NCI-H748 (cell line): ENCODE data around the gene UNC13A.

ENCODE experiments used
- DNase-seq: peaks from one replicate; lab custom pipeline; 2025; ENCODE audit not compliant: unreplicated experiment; lab: John Stamatoyannopoulos, UW

UNC13A gene

DNA sequence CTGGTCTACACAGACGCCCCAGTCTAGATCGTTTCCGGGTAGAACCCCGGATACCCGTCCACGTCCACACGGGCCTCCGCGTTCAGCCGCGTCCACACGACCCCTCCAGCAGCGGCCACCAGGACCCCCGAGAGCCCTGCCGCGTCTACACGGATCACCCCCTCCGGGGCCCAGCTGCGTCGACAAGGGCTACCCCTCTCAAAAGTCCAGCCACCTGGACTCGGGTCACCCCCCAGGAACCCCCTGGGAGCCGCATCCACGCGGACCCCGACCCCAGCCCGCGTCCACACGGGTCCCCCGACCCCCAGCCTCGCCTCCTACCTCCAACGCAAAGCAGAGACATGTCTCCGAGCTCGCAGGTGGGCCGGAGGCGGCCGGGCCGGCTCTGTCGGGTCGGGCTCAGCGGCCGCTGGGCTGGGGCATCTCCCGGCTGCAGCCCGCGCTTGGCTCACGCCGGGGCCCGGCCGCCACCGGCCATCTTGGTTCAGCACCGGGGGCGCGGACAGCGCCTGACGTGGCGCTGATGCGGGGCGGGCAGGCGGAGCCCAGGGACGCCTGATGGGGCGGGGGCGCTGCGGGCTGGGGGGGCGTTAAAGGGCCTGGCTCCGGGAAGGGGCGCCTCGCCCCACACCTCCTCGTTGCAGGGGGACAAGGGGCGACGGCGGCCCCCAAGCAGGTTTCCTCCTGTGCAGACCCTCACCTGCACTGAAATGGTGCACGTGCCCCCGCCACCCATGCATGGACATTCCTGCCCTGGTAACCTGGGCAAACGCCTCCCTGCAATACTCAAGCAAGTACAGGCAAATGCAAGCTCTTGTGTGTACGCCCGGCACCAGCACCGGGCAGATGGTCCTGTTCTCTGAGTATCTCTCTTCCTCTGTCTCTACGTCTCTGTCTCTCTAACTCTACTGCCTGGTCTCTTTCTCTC lies at the start of gene UNC13A:
Gene UNC13A, minus strand, starts transcription at position 498 of the 928 bp plus-strand sequence. Its CDS starts 155 bp downstream, at position 343.
- DNase-seq, result peak; percentile 62

DNA sequence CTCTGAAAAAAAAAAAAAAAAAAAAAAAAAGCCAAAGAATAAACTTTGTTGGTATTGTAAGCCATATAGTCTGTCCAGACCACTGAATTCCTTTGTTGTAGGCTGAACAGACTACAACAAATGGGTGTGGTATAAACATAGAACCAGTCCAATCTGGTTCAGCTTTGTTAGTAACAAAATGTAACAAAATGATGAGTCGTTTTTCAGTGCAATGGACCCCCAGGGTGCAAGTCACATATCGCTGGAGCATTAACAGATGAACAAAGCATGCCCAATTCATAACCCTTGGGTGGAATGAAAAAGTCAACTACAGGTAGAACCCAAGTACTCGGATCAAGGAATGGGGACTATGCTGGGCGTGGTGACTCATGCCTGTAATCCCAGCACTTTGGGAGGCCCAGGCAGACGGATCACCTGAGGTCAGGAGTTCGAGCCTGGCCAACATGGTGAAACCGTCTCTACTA lies 49.6 kb upstream of the UNC13A start:
- DNase-seq, result no peak

DNA sequence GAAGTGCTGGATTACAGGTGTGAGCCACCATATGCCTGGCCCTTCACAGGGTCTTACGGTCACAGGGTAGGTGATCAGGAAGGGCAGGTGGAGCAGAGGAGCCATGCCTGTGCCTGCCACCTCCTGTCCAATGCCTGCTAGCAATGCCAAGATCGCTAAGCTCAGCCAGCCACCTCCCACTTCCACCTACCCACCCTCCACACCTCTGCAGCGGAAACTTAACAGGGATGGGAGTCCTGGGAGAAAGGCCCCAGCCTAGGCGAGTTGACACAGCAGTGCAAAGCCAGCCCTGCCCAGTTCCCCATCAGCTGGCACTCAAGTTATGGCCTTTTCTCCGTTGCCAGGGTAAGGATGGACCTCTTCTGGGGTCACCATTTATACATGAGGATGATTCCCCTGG lies 47.3 kb upstream of the UNC13A start:
- no peak for DNase-seq

DNA sequence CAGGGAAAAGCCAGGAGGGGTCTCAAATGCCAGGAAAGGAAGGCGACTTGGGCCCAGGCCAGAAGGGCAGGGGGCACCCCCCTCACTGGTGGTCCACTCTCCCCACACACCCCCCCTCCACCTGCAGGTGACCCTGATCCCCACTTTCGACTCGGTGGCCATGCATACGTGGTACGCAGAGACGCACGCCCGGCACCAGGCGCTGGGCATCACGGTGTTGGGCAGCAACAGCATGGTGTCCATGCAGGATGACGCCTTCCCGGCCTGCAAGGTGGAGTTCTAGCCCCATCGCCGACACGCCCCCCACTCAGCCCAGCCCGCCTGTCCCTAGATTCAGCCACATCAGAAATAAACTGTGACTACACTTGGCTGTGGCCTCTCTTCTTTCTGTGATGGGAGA lies 46.0 kb upstream of the UNC13A start:
- DNase-seq, result no peak

DNA sequence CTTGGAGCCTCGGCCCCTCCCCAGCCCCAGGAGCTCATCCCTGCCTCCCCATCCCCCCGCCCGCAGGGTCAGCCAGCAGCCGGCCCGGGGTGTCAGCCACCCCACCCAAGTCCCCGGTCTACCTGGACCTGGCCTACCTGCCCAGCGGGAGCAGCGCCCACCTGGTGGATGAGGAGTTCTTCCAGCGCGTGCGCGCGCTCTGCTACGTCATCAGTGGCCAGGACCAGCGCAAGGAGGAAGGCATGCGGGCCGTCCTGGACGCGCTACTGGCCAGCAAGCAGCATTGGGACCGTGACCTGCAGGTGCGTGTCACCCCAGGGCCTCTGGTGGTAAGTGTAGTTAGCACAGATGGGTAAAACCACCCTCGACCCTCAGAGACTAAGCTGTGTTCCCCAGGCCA lies 45.0 kb upstream of the UNC13A start:
- DNase-seq, result no peak

DNA sequence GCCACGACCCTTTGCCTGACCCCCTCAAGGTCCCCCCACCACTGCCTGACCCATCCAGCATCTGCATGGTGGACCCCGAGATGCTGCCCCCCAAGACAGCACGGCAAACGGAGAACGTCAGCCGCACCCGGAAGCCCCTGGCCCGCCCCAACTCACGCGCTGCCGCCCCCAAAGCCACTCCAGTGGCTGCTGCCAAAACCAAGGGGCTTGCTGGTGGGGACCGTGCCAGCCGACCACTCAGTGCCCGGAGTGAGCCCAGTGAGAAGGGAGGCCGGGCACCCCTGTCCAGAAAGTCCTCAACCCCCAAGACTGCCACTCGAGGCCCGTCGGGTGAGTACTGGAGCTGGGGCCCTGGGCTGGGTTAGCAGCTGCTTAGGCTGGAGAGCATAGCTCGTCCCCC lies 39.7 kb upstream of the UNC13A start:
- DNase-seq, result no peak

DNA sequence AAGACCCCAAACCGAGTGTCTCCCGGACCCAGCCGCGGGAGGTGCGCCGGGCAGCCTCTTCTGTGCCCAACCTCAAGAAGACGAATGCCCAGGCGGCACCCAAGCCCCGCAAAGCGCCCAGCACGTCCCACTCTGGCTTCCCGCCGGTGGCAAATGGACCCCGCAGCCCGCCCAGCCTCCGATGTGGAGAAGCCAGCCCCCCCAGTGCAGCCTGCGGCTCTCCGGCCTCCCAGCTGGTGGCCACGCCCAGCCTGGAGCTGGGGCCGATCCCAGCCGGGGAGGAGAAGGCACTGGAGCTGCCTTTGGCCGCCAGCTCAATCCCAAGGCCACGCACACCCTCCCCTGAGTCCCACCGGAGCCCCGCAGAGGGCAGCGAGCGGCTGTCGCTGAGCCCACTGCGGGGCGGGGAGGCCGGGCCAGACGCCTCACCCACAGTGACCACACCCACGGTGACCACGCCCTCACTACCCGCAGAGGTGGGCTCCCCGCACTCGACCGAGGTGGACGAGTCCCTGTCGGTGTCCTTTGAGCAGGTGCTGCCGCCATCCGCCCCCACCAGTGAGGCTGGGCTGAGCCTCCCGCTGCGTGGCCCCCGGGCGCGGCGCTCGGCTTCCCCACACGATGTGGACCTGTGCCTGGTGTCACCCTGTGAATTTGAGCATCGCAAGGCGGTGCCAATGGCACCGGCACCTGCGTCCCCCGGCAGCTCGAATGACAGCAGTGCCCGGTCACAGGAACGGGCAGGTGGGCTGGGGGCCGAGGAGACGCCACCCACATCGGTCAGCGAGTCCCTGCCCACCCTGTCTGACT lies 39.0 kb upstream of the UNC13A start:
- no peak for DNase-seq

DNA sequence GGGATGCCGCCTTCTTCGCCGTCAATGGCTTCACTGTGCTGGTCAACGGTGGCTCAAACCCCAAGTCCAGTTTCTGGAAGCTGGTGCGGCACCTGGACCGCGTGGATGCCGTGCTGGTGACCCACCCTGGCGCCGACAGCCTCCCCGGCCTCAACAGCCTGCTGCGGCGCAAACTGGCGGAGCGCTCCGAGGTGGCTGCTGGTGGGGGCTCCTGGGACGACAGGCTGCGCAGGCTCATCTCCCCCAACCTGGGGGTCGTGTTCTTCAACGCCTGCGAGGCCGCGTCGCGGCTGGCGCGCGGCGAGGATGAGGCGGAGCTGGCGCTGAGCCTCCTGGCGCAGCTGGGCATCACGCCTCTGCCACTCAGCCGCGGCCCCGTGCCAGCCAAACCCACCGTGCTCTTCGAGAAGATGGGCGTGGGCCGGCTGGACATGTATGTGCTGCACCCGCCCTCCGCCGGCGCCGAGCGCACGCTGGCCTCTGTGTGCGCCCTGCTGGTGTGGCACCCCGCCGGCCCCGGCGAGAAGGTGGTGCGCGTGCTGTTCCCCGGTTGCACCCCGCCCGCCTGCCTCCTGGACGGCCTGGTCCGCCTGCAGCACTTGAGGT lies 38.1 kb upstream of the UNC13A start:
- DNase-seq, result no peak

DNA sequence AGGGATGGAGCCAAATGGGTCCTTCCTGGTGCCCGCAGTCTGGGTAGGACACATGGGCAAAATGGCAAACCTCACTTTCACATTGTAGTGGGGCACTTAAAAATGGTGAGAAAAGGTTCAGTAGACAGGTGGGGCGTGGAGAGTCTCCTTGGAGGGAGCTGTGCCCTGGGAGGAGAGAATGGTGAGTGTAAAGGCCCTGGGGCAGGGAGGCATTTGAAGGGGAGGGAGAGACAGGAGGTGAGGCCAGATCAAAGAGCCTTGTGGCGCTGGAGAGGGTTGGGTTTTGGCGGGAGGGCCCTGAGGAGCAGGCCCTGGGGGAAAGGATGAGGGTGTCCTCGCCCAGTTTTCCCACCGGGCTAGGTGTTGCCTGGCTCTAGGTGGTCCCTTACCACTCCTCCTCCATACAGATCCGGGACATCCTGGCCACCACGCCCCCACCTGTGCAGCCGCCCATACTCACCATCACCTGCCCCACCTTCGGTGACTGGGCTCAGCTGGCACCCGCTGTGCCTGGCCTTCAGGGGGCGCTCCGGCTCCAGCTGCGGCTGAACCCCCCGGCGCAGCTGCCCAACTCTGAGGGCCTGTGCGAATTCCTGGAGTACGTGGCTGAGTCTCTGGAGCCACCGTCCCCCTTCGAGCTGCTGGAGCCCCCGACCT lies 37.4 kb upstream of the UNC13A start:
- DNase-seq, result no peak

DNA sequence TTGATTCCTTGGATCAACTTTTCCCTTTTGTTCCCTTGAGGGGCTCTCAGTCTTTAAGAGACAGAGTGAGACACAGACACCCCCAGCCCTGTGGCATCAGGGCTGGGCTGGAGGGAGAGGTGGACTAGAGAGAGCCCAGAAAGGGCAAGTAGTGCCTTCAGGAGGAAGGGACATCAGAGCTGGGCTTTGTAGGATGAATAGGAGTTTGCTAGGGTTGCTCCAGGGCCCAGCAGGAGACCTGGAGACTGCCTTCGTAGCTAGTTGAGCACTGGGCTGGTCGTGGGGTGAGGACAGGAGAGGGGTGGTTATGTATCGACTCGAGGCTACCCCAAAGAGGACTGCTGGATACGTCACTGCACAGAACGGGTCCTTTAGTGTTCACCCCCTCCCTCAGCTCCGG lies 36.5 kb upstream of the UNC13A start:
- DNase-seq, result no peak

DNA sequence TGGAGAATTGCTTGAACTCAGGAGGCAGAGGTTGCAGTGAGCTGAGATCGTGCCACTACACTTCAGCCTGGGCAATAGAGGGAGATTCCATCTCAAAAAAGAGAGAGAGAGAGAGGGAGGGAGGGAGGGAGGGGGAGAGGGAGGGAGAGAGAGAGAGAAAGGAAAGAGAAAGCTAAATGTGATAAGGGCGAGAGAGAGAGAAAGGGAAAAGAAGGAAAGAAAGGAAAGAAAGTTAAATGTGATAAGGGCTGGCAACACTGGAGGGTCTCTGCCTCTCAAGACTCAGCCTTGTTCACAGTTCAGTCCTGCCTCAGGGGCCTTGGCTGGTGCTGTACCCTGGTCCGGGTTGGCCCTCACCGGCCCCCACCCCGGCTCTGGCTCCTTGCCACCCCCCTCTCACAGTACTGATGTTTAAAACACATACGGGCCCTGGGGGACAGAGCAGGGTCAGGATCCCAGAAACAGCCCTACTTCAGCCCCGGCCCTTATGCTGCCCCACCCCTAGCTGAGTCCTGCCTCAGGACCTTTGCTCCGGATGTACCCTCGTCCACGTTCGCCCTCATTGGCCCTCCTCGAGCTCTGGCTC lies 34.6 kb upstream of the UNC13A start:
- no peak for DNase-seq

DNA sequence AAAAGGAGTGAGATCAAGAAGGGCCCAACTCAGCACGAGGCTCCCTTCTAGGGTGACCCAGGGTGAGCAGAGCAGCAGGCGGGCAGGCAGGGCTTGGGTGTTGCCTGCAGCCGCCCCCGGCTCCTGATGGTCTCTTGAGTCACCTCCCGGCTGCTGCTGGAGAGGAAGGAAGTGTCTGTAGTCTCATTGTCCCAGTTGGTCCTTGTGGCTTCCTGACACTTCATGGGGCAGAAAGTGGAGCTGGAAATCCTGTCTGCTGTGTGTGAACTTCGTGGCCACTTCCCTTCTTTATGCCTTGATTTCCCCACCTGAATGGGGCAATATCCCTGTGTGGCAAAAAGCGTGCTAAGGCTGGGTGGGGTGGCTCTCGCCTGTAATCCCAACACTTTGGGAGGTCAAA lies 33.7 kb upstream of the UNC13A start:
- no peak for DNase-seq

DNA sequence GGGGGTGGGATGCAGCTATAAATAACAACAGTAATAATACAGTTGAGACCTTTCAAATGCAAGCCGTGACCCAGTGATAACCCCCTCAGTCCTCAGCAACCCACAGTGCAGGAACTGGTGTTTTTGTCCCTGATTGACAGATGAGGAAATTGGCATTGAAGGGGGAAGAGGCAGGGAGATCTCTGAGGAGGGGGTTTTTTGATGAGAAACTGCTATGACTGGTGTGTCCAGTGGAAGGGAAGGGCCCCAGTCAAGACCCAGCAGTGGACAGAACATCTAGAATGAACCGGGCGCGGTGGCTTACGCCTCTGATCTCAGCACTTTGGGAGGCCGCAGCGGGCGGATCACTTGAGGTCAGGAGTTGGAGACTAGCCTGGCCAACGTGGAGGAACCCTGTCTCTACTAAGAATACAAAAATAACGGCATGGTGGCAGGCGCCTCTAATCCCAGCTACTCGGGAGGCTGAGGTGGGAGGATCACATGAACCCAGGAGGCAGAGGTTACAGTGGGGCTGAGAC lies 33.0 kb upstream of the UNC13A start:
- DNase-seq, result no peak

DNA sequence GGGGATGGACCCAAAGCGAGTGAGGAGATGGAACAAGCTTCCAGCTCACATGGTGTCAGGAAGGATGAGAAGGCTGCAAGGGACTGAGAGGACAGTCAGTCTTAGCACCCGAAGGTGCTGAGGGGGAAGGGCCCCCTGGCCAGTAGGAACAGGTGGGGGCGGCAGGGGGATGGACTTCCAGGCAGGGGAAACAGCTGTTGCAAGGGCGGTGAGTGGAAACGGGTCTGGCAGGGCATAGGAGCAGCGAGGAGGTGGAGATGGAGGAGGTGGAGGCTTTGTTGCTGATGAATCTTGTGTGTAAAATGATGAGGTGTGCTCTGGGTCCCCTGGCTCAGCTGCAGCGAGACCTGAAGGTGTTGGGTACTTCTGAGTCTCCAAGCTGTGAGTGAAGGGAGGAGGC lies 32.3 kb upstream of the UNC13A start:
- no peak for DNase-seq

DNA sequence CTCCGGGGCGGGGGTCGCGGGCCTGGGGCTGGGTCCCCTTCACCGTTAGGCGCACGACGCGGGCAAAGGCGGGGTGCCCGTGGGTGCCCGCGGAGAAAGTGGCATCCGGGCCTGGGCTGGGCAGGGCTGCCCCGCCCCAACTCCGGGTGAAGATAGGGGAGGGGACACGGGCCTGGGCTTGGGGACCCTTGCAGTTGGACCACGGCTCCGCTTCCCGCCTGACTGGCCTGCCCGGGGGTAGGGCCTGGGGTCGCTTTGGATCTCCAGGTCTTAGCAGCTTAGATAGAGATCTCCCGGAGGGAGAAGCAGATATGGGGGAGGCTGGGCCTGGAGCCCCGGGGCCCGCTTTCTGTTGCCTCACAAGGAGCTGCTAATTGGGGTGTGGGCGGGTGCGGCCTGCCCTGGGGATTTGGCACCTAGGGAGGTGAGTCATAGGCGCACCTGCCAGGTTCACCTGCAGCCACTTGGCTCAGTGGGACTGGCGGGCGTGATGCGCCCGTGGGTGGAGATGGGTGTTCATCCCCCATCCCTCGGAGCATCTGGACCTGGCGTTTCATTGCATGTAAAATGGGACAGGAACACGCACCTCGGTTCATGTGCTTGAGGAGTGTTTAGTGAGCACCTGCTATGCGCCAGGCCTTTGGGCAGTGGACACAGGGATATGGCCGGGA lies 31.7 kb upstream of the UNC13A start:
- peak; percentile 36 for DNase-seq

DNA sequence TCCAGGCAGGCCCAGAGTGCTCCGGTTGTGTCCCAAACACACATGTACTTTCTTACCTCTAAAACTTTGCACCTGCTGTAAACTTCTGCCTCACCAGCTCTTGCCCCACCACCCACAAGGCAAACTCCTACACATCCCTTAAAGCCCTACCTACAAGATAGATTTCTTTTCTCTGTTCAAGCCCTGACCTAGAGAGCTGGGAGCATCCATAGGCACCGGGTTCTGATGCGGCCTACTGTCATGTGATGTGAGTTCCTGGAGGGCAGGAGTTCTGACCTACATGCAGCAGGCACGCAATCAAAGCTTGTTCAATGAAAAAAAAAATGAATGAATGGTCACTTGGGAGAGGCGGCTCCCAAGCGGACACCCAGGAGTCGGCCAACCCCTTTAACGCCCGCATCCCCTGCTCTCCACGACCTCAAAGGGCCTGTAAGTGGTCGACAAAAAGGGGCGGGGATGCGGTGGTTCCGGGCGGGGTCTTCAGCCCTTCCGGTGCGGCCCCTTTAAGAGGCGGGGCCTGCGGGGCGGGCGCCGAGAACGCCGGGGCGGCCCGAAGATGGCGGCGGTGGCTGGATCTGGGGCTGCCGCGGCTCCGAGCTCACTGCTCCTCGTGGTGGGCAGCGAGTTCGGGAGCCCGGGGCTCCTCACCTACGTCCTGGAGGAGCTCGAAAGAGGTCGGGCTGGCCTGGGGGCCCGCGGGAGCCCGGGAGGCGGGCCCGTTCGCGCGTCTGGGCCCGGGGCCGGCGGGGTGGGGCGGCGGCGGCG lies 31.0 kb upstream of the UNC13A start, which contains the start of gene MAP1S:
Gene MAP1S, plus strand, starts transcription at position 534 of the 765 bp plus-strand sequence. Its CDS starts 23 bp downstream, at position 557.
- peak; percentile 66 for DNase-seq

DNA sequence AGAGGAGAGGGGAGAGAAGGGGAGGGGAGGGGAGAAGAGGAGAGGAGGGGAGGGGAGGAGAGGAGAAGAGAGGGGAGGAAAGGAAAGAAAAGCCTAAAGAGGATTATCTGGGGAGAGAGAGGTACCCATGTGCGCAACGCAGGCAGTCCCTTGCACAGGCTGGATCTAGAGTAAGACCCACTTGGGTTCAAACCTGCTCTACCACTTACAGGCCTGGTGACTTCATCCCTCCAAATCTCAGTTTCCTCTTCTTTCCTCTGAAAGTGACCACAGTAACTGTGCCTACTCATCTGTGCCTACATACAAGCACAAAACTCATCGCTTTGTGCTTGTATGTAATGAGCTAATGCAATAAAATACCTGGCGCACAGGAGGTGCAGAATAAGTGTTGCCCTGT lies 30.4 kb upstream of the UNC13A start:
- no peak for DNase-seq

DNA sequence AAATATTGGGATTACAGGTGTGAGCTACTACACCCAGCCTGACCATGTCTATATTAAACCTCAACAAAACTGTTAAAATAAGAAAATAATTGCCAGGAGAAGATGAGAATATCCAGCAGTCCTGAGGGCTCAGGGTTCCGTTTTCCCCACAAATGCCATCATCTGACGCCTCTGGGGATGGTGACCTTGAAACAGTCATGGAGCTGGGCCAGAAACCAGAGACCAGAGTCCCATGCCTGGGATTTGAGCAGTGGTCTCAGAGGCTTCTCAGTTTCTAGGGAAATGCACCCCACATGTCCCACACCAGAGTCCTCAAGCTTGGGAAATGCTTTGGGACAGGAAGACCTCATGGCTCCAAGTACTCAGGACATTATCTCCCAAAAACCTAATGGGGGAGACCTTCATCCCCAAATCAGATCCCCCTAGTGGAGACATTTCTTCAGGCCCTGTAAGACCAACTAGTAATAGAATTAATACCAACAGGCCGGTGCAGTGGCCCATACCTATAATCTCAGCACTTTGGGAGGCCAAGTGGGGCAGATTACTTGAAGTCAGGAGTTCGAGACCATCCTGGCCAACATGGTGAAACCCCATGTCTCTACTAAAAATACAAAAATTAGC lies 28.3 kb upstream of the UNC13A start:
- no peak for DNase-seq

DNA sequence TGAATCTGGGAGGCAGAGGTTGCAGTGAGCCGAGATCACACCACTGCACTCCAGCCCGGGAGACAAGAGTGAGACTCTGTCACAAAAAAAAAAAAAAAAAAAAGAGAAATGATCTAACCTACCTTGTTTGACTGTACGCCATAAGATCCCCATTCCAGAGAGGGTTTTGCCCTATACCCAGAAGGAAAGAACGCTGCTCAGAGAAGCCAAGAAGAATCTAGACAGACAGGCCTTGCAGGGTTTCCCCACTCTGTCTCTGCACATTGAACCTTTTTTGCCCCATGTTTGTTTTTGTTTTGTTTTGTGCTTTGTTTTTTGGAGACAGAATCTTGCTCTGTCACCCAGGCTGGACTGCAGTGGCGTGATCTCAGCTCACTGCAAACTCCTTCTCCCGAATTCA lies 23.7 kb upstream of the UNC13A start:
- no peak for DNase-seq
